SU-DHL-6 (cell line): ENCODE results near the gene ZNF469.

Experiments
- CTCF ChIP-seq: fragments of 200-600 bp; sonication (generic); IDR thresholded peaks from one replicate; pipeline ENCODE4 v1.5.1; 2017; ENCODE audit warnings: antibody characterized with exemption, mild to moderate bottlenecking, low read length, moderate library complexity; ENCODE audit not compliant: insufficient read depth, poor library complexity, severe bottlenecking
- EZH2phosphoT487 ChIP-seq: fragments of 200-600 bp; sonication (generic), shearing (Covaris generic); conservative IDR thresholded peaks from 2 replicates; pipeline ENCODE4 v1.6.1; 2018; ENCODE audit warnings: mild to moderate bottlenecking, antibody characterized with exemption, low read length, moderate library complexity, mixed read lengths

GRCh38 chr16:88428156-88428555, 45.4 kb downstream of the ZNF469 start:
- TF ChIP-seq CTCF, result no peak
- no peak for TF ChIP-seq EZH2phosphoT487
